Keratinocyte (primary cell): ENCODE measurements around the gene PKP2.

ENCODE experiments used
- EZH2 ChIP-seq: IDR thresholded peaks from one replicate; pipeline ENCODE4 v1.6.1; 2012; ENCODE audit warnings: inconsistent platforms, mild to moderate bottlenecking, low read length, moderate library complexity
- TF ChIP-seq, protein P1 (sequence below), 3 experiments: IDR thresholded peaks in 1 of 3; conservative IDR thresholded peaks in 1 of 3; optimal IDR thresholded peaks in 1 of 3; 2 replicates in 2 of 3; 3 replicates in 1 of 3; pipeline versions ENCODE3 to v1.5.1; 2011; ENCODE audit warnings: low read length in 3 of 3, mild to moderate bottlenecking in 3 of 3, moderate library complexity in 2 of 3, control low read depth in 1 of 3, inconsistent platforms in 1 of 3; ENCODE audit not compliant: insufficient read depth in 2 of 3; ENCODE audit errors: extremely low read depth in 1 of 3

DNA sequence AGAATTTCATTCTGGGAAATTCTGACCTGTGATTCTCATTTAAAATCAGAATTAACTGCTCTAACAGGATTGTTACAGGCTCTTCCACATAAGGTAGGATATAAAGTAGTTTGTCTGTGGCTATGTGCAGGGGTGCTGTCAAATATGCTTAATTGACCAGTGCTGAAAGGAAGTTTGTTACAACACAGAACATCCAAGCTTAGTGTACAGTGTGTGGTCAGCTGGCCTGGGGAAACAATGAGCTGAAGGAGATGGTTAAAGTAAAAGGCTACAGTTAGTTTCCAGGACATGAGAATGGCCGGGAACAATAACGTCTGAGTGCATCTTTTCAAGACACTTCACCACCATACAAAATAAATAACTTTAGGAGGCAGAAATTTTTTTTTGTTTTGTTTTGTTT lies 68.0 kb downstream of the PKP2 start:
- TF ChIP-seq, protein P1, sequence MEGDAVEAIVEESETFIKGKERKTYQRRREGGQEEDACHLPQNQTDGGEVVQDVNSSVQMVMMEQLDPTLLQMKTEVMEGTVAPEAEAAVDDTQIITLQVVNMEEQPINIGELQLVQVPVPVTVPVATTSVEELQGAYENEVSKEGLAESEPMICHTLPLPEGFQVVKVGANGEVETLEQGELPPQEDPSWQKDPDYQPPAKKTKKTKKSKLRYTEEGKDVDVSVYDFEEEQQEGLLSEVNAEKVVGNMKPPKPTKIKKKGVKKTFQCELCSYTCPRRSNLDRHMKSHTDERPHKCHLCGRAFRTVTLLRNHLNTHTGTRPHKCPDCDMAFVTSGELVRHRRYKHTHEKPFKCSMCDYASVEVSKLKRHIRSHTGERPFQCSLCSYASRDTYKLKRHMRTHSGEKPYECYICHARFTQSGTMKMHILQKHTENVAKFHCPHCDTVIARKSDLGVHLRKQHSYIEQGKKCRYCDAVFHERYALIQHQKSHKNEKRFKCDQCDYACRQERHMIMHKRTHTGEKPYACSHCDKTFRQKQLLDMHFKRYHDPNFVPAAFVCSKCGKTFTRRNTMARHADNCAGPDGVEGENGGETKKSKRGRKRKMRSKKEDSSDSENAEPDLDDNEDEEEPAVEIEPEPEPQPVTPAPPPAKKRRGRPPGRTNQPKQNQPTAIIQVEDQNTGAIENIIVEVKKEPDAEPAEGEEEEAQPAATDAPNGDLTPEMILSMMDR (optimal IDR thresholded peaks at IDR 0.05 in 1 of 3, IDR thresholded peaks at IDR 0.05 in 1 of 3, conservative IDR thresholded peaks at IDR 0.05 in 1 of 3; ENCODE audit: extremely low read depth in 1 of 3, insufficient read depth in 2 of 3, low read length in 3 of 3): no peak
- no peak for TF ChIP-seq EZH2
